GM18517 (cell line): ENCODE measurements around the gene LIMS2.

Experiments
- ATAC-seq: cut with Tn5 transposase; IDR thresholded peaks from one replicate; pipeline ENCODE4 v1.9.1; 2021; ENCODE audit warnings: mild to moderate bottlenecking, moderate library complexity; ENCODE audit not compliant: unreplicated experiment

LIMS2 gene

GRCh38 chr2:127701193-127701650 lies 25.9 kb upstream of the LIMS2 start, which contains the start of gene SFT2D3:
TSS of gene SFT2D3 (plus strand) at chr2:127701497. CDS start at chr2:127701529, 32 bp downstream.
- ATAC-seq = peak; percentile 65

DNA sequence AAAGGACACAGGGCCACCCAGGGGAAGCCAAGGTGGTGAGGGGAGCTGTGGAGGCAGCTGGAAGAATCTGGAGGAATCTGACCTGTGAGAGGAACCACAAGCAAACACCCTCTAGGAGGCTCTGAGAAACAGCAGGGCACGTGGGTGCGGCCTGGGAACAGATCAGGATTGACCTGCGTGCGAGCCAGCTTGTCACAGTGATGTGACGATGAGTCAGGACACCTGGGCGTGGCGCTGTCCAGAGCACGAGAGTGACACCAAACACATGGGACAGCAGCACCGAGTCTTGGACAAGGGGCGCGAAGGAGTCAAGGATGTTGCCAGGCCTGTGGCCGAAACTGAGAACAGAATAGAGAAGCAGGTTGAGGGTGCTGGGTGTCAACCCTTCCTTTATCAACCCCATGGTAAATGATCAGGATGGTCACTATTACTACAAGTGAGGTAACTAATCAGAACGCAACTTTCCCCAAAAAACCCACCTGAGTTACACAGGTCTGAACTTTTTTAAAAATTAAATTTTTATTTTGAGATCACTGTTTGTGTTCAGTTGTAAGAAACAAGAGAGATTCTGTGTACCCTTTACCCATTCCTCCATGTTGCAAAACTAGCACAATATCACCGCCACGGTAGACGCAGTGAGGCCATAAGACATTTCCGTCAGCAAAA lies 25.3 kb upstream of the LIMS2 start:
- ATAC-seq = peak; percentile 68

GRCh38 chr2:127698553-127699355 lies 23.4 kb upstream of the LIMS2 start:
- no peak for ATAC-seq

DNA sequence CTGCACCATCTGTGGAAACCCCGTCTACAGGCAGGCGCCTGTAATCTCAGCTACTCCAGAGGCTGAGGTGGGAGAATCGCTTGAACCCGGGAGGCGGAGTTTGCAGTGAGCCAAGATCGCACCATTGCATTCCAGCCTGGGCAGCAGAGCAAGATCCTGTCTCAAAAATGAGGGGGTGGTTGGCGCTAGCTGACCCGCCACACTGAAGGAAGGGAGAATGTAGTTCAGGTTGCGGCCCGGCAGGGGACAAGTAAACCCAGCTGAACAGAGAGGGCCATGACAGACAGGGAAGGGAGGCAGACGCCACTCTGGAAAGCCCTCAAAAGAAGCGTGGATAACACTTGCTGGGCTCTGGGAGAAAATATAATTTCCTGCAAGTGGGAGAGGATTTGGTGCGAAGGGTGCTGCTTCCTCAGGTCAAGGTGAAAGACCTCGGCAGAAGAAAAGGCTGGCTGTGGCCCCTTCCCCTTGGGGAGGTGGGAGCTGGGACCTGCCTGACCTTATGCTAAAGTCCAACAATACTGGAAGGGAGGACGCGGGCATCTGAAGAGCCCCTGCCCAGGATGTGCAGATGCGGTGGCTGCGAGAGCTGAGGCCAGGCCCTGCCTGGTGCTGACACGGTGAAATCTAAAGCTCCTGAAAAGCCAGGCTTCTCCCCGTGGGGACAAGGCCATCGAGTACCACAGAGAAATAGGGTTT lies 22.3 kb upstream of the LIMS2 start:
- no peak for ATAC-seq

DNA sequence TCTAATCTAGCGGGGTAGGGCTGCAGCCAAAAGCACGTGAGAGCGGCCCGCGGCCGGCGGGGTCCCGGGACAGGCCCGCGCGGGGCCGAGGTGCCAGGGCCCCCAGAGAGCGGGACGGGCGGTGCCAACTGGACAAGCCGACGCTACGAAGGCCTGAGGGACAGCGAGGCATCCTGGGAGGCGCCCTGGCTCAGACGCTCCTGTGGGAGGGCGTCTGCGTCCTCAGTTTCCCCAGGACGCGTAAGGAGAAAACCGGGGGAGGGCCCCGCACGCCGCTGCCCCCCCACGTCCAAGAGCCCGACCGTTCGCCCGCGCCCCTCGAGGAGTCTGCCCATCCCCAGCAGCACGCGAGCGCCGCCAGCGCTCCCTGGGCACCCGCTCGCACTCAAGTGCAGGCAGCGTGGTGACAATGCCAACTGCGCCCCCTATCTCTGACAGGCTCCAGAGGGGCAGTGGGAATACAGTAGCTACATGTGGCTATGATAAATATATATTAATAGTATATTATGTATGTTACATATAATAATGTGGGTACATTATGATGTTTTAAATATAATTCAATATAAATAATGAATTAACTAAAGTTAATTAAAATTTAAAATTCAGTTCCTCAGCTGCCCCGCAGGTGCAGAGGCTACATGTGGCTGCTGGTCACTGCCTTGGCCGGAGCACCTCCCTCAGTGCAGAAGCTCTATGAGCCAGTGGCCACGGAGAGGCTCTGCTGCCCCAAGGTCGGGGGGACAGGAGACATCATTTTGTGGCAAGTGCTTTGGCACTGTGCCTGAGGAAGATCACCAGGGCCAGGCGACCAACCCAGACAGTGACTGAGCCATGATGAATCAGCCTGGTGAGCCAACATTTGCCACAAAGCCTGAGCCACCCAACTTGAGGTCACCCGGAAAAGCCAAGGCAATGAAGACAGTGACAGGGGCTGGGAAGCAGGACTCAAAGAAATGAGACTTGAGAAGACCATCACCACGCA lies 20.5 kb upstream of the LIMS2 start:
- ATAC-seq = no peak

DNA sequence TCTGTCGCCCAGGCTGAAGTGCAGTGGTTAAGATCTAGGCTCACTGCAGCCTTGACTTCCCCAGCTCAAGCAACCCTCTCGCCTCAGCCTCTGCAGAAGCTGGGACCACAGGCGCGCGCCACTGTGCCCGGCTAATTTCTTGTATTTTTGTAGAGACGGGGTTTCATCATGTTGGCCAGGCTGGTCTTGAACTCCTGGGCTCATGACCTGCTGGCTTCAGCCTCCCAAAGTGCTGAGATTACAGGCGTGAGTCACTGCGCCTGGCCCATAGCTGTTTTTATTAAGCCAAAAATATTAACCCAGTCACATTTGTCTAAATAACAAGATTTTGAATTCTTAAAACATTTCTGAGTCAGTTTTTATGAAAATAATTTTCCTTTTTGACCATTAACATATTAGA lies 19.7 kb upstream of the LIMS2 start:
- no peak for ATAC-seq

DNA sequence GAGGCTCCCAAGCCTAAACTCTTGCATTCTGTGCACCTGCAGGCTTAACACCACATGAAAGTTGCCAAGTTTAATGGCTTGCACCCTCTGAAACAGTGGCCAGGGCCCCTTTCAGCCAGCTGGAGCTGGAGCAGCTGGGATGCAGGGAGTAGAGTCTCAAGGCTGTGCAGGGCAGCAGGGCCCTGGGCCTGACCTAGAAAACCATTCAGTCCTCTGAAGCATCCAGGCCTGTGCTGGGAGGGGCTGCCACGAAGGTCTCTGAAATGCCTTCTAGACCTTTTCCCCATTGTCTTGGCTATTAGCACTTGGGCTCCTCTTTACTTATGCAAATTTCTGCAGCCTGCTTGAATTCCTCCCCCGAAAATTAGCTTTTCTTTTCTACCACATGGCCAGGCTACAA lies 15.4 kb upstream of the LIMS2 start:
- no peak for ATAC-seq

DNA sequence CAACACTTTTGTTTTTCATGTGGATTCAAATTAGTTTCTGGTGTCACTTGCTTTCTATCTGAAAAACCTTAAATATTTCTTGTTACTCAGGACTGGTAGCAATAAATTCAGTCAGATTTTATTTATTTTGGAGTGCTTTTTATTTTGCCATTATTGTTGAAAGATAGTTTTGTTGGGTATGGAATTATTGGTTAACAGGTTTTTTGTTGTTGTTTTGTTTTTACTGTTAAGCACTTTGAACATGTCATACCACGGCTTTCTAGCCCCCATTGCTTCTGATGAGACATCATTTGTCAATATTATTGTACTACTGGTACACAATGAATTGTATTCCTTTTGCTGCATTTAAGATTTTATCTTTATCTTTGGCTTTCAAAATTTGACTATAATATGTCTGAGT lies 13.1 kb upstream of the LIMS2 start:
- no peak for ATAC-seq

GRCh38 chr2:127685410-127686080 lies 10.2 kb upstream of the LIMS2 start:
- ATAC-seq = no peak

- no peak for ATAC-seq
Observed at GRCh38 chr2:127683757-127684156, 8.4 kb upstream of the LIMS2 start.

GRCh38 chr2:127683056-127683455 lies 7.7 kb upstream of the LIMS2 start:
- ATAC-seq = no peak

- no peak for ATAC-seq
Observed at GRCh38 chr2:127681976-127682857, 6.9 kb upstream of the LIMS2 start.

- ATAC-seq = no peak
Observed at GRCh38 chr2:127681288-127681804, 6.0 kb upstream of the LIMS2 start.

GRCh38 chr2:127680706-127681287 lies 5.5 kb upstream of the LIMS2 start:
- no peak for ATAC-seq

GRCh38 chr2:127679680-127680361 lies 4.5 kb upstream of the LIMS2 start:
- ATAC-seq = no peak

GRCh38 chr2:127678991-127679390 lies 3.7 kb upstream of the LIMS2 start:
- no peak for ATAC-seq

DNA sequence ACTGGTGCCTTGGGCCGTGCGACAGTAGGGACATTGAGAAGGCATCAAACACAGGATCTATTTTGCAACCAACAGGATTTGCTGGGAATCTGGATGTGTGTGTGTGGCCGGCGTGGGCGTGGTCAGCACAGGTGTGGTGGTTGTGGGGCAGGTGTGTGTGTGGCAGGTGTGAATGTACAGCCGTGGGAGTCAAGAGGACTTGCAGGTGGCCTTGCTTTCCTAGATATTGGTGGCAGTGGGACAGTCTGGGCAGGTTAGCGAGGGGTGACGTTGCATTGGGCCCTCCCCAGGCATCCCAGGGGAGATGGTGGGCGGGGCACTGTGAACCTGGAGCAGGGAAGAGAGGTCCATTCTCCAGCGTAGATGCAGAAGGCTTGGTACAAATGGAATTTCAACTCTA lies 3.2 kb upstream of the LIMS2 start:
- ATAC-seq = no peak

- no peak for ATAC-seq
Observed at GRCh38 chr2:127676906-127677305, 1.6 kb upstream of the LIMS2 start.
